Measurements from ENCODE around the gene BTBD2.

DNA sequence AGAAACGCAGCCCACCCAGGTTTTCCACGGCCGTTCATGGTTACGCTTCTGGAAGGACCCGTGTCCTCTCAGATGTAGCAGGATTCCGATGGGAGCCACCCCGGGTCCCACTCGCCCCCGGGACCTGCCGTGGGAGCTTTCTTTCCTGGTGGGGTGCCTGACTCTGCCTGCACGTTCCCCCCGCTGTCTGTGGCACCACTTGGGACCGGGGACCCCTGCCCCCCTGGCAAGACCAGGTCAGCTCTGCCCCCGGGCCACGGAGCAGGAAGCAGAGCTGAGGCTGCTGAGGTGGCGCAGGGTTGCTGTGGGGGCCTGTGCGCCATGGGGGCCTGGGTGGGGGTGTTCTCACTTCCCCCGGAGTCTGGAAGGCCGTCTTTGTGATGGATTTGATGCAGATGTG, 62.5 kb downstream of the BTBD2 start:
- TF ChIP-seq POLR2A (IDR thresholded peaks at IDR 0.05) (no peak), CTCF (IDR thresholded peaks at IDR 0.05) (no peak)
